T follicular helper cell (primary cell): ENCODE results near the gene ZCCHC9.

ENCODE experiments used
- DNase-seq: peaks from one replicate; pipeline ENCODE4 v3.0.0-alpha.2; 2020; ENCODE audit warnings: low read depth

Gene ZCCHC9

DNA sequence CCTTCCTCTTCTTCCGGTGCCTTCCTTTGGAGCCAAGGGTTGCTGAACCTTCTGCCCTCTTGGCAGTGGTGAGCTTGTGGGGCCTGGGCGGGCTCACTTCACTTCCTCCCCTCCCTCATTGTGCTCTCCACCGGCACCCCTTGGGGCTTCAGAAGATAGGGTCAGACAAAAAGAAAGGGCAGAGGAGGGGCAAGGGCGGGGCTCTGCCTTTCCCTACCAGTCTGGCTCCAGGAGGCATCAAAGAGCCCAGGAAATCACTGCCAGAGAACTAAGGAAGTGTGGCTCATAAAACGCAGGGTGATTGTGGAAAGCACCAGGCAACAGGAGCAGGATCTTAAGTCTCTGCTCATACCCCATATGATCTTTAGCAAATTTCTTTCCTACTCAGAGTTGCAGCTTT is 57.7 kb downstream of the ZCCHC9 start:
- no peak for DNase-seq

DNA sequence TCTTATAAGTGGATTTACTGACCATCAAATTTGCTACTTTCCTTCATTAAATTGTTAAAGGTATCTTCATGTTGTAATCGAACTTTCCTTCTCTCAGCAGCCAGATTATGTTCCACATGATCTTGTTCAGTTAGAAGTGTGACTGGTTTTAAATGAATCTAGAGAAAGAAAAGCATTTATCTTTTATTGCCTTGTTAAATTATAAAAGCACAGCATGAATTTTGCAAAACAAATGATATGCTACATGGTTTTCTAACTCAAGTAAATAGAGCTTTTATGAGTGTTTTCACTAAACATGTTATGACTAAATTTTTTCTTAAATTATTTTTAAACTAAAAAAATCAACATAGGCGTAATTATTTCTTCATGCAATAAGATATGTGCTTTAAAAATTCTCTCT is 58.5 kb downstream of the ZCCHC9 start:
- no peak for DNase-seq

DNA sequence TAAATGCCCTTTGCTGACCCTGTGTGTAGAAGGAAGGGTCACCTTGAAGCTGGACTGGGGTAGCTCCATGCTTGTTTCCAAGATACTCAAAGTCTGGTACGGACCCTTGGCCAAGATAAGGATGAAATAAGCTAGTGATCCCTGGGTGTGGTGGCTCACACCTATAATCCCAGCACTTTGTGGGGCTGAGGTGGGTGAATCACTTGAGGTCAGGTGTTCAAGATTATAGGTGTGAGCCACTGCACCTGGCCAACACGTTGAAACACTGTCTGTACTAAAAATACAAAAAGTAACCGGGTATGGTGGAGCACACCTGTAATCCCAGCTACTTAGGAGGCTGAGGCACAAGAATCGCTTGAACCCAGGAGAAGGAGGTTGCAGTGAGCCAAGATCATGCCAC is 59.3 kb downstream of the ZCCHC9 start:
- no peak for DNase-seq

DNA sequence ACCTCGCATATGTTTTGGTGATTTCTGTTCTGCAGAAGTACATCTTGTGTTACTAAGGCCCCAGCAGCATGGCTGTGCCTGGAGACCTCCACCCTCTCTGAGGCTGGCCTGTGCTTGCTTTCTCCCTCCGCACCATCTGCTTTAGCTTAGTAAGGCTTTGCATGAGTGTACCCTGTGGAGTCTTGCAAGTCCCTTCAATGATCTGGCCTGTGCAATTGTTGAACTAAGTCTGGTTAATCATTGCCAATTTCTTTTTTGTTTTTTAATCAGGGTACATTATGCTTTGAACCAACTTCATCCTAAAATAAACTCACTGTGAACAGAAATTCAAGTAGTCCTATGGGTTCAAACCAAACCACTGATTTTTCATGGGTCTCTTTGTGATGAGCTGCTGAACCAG is 60.2 kb downstream of the ZCCHC9 start:
- no peak for DNase-seq
